CD14-positive monocyte (primary cell): ENCODE data around the gene SGCA. TPM values are rescaled to one million over a fixed set of nuclear protein-coding genes. Genes with fewer than 3 reads are reported as not detected.
A peak's percentile ranks its signal among the peaks of the same experiment; 100 is the strongest.

Experiments
- DNase-seq, 3 donors: peaks; one replicate each; pipeline ENCODE4 v3.0.0-alpha.2; 2011 to 2022
- H2AFZ ChIP-seq: 2 replicates; pipeline ENCODE4 v1.6.0; 2012; ENCODE audit warnings: mild to moderate bottlenecking, low read depth, low read length, inconsistent platforms; ENCODE audit not compliant: insufficient read depth, poor library complexity, severe bottlenecking
- H3K27ac ChIP-seq, 2 donors: 1 replicate in 1 of 2; 2 replicates in 1 of 2; pipeline ENCODE4 v1.5.1; 2012 to 2013; ENCODE audit warnings: low read length in 2 of 2, control low read depth in 1 of 2, inconsistent platforms in 1 of 2, low read depth in 1 of 2, mild to moderate bottlenecking in 1 of 2
- H3K27me3 ChIP-seq, 2 donors: one replicate each; pipeline versions ENCODE4 v1.6.0 to v1.6.1; 2011 to 2013; ENCODE audit warnings: low read length in 2 of 2; ENCODE audit not compliant: control insufficient read depth in 2 of 2, insufficient read depth in 2 of 2
- H3K36me3 ChIP-seq, 2 donors: replicated peaks in 1 of 2; 1 replicate in 1 of 2; 2 replicates in 1 of 2; pipeline versions ENCODE4 v1.5.1 to v1.6.1; 2012 to 2013; ENCODE audit warnings: low read length in 2 of 2, control low read depth in 1 of 2, inconsistent platforms in 1 of 2, mild to moderate bottlenecking in 1 of 2; ENCODE audit not compliant: insufficient read depth in 2 of 2, control insufficient read depth in 1 of 2
- H3K4me1 ChIP-seq, 2 donors: 1 replicate in 1 of 2; 2 replicates in 1 of 2; pipeline versions ENCODE4 v1.5.1 to v1.6.1; 2012 to 2013; ENCODE audit warnings: low read length in 2 of 2, control low read depth in 1 of 2, inconsistent platforms in 1 of 2, mild to moderate bottlenecking in 1 of 2, moderate library complexity in 1 of 2; ENCODE audit not compliant: insufficient read depth in 2 of 2, control insufficient read depth in 1 of 2
- H3K4me2 ChIP-seq: replicated peaks from 2 replicates; pipeline ENCODE3; 2012; ENCODE audit warnings: low read length, moderate library complexity, mild to moderate bottlenecking; ENCODE audit not compliant: poor library complexity, severe bottlenecking; ENCODE audit errors: extremely low read depth
- H3K4me3 ChIP-seq, 3 experiments: fragments of 200-600 bp in 1 of 3; sonication (generic) in 1 of 3; replicated peaks in 1 of 3; 1 replicate in 2 of 3; 2 replicates in 1 of 3; pipeline ENCODE4 v1.5.1; 2011 to 2013; ENCODE audit warnings: low read length in 3 of 3, mild to moderate bottlenecking in 3 of 3, control low read depth in 2 of 3, low read depth in 2 of 3, inconsistent platforms in 1 of 3, moderate library complexity in 1 of 3
- H3K79me2 ChIP-seq: 2 replicates; pipeline ENCODE4 v1.6.0; 2012; ENCODE audit warnings: mild to moderate bottlenecking, control low read depth, inconsistent platforms, low read length, moderate library complexity; ENCODE audit not compliant: insufficient read depth
- H3K9ac ChIP-seq: 2 replicates; pipeline ENCODE4 v1.6.0; 2017; ENCODE audit warnings: low read length, mild to moderate bottlenecking; ENCODE audit not compliant: insufficient read depth, poor library complexity, severe bottlenecking
- H3K9me3 ChIP-seq, 2 donors: replicated peaks in 1 of 2; 1 replicate in 1 of 2; 2 replicates in 1 of 2; pipeline versions ENCODE4 v1.5.1 to v1.6.1; 2012 to 2013; ENCODE audit warnings: low read length in 2 of 2, control low read depth in 1 of 2; ENCODE audit not compliant: control insufficient read depth in 1 of 2, insufficient read depth in 1 of 2
- H4K20me1 ChIP-seq: 2 replicates; pipeline ENCODE4 v1.6.0; 2012; ENCODE audit warnings: mild to moderate bottlenecking, low read length, control low read depth, moderate library complexity; ENCODE audit not compliant: insufficient read depth
- H3K27ac Mint-ChIP-seq, 7 donors: one replicate each; pipeline ENCODE4 v1.8.0; 2020; ENCODE audit warnings: mild to moderate bottlenecking in 7 of 7, mixed read lengths in 7 of 7, moderate library complexity in 6 of 7, inconsistent platforms in 2 of 7
- H3K27me3 Mint-ChIP-seq, 3 donors: one replicate each; pipeline ENCODE4 v1.8.0; 2021 to 2022; ENCODE audit warnings: low read depth in 3 of 3, mild to moderate bottlenecking in 3 of 3, mixed read lengths in 3 of 3, moderate library complexity in 3 of 3, inconsistent platforms in 1 of 3
- H3K36me3 Mint-ChIP-seq, 2 donors: one replicate each; pipeline ENCODE4 v1.8.0; 2020; ENCODE audit warnings: mixed read lengths in 2 of 2, inconsistent platforms in 1 of 2, mild to moderate bottlenecking in 1 of 2
- H3K4me1 Mint-ChIP-seq: one replicate; pipeline ENCODE4 v1.8.0; 2020; ENCODE audit warnings: mild to moderate bottlenecking, mixed read lengths
- H3K4me3 Mint-ChIP-seq, 2 donors: one replicate each; pipeline ENCODE4 v1.8.0; 2020; ENCODE audit warnings: mild to moderate bottlenecking in 2 of 2, mixed read lengths in 2 of 2, moderate library complexity in 1 of 2
- H3K9me3 Mint-ChIP-seq, 7 donors: one replicate each; pipeline ENCODE4 v1.8.0; 2020 to 2022; ENCODE audit warnings: mixed read lengths in 7 of 7, mild to moderate bottlenecking in 6 of 7, moderate library complexity in 6 of 7, inconsistent platforms in 2 of 7
- CTCF ChIP-seq: fragments of 200-600 bp; IDR thresholded peaks from one replicate; pipeline ENCODE4 v1.8.0; 2022; ENCODE audit warnings: antibody characterized with exemption, mild to moderate bottlenecking
- WGBS: methylation state at CpG from one replicate; pipeline ENCODE4 v1.1.5; 2013; ENCODE audit warnings: missing lambda C conversion rate; ENCODE audit not compliant: insufficient coverage; 5-methylcytosine and 5-hydroxymethylcytosine counted together
- intact Hi-C, 2 donors: fragments of 100-400 bp; cut with micrococcal nuclease; formaldehyde crosslinking; loops; one replicate each; pipeline versions ENCODE4 v1.15.0 to v1.15.1; 2023
- polyA plus RNA-seq, 3 donors: library from polyadenylated mRNA; depleted of rRNA in 1 of 3; unstranded in 2 of 3; stranded (reverse) in 1 of 3; fragments of 300-500 nt in 2 of 3; fragments of >200 nt in 1 of 3; fragmentation: Illumina TruSeq in 2 of 3; gene quantifications; 1 replicate in 2 of 3; 2 replicates in 1 of 3; pipeline ENCODE4 v1.2.3, GENCODE V29; 2012 to 2021

The SGCA gene
- polyA plus RNA-seq, 3 donors = 0.27 to 0.89 (median 0.53) TPM

GRCh38 chr17:50118076-50118827 is 47.6 kb upstream of the SGCA start:
- Histone ChIP-seq H3K9me3 (no peaks in the 10 kb centered on the region), H3K36me3 (no peaks in the 10 kb centered on the region), H3K27ac (no peak overlapping the region), H3K9ac (no peak overlapping the region), H3K4me2 (no peak overlapping the region), H3K27me3 (peaks cover 41 to 62% of the 10 kb centered on the region in 2 donors), H3K4me3 (no peak overlapping the region), H3K79me2 (no peaks in the 10 kb centered on the region), H2AFZ (no peak overlapping the region), H4K20me1 (no peaks in the 10 kb centered on the region), H3K4me1 (peaks cover 4 to 9% of the 10 kb centered on the region in 2 donors)
- H3K4me3 Mint-ChIP-seq = peak overlapping the region in 1 of 2 donors; percentile 87
- H3K36me3 Mint-ChIP-seq = peaks cover 2 to 3% of the 10 kb centered on the region in 2 donors
- H3K4me1 Mint-ChIP-seq = peaks cover 8% of the 10 kb centered on the region
- WGBS = 95% methylated on average over 18 of the region's 23 CpGs
- intact Hi-C loops = no loop called here
- peaks cover 0 to 12% (median 5%) of the 10 kb centered on the region in 7 donors for H3K9me3 Mint-ChIP-seq
- peaks cover 75 to 84% (median 81%) of the 10 kb centered on the region in 3 donors for H3K27me3 Mint-ChIP-seq
- no peak for DNase-seq
- H3K27ac Mint-ChIP-seq = no peak overlapping the region
- no peak for TF ChIP-seq CTCF

GRCh38 chr17:50118828-50119218 is 47.0 kb upstream of the SGCA start:
- no peak overlapping the region for H3K4me3 ChIP-seq
- intact Hi-C loops = no loop called here
- H3K27ac ChIP-seq = no peak overlapping the region
- H3K27me3 ChIP-seq = peaks cover 42 to 67% of the 10 kb centered on the region in 2 donors
- H3K4me2 ChIP-seq = no peak overlapping the region
- Mint-ChIP-seq H3K27me3 (peaks cover 77 to 87% (median 82%) of the 10 kb centered on the region in 3 donors), H3K4me1 (peaks cover 8% of the 10 kb centered on the region), H3K36me3 (peaks cover 2 to 3% of the 10 kb centered on the region in 2 donors), H3K27ac (no peak overlapping the region), H3K9me3 (peaks cover 0 to 12% (median 5%) of the 10 kb centered on the region in 7 donors), H3K4me3 (no peak overlapping the region)
- H3K4me1 ChIP-seq = peaks cover 4 to 9% of the 10 kb centered on the region in 2 donors
- no peak for TF ChIP-seq CTCF
- WGBS = 91% methylated on average over 4 of the region's 4 CpGs
- no peaks in the 10 kb centered on the region for H3K79me2 ChIP-seq
- no peak for DNase-seq
- H3K9ac ChIP-seq = no peak overlapping the region
- no peak overlapping the region for H2AFZ ChIP-seq
- H3K9me3 ChIP-seq = no peaks in the 10 kb centered on the region
- no peaks in the 10 kb centered on the region for H3K36me3 ChIP-seq
- no peaks in the 10 kb centered on the region for H4K20me1 ChIP-seq
